Stimulated activated naive CD4-positive, alpha-beta T cell (primary cell): ENCODE results near the gene SLC9C1.
"Not testable (repeated sequence)": the region's sequence is repeated elsewhere in the genome, so short reads cannot be mapped to it uniquely, and the experiment has no call there.

ENCODE experiments used
- DNase-seq, 6 experiments: peaks; one replicate each; lab custom pipeline; 2025; lab: John Stamatoyannopoulos, UW

SLC9C1 gene

GRCh38 chr3:112187300-112187699 is 106.7 kb downstream of the SLC9C1 start:
- no peak for DNase-seq

DNA sequence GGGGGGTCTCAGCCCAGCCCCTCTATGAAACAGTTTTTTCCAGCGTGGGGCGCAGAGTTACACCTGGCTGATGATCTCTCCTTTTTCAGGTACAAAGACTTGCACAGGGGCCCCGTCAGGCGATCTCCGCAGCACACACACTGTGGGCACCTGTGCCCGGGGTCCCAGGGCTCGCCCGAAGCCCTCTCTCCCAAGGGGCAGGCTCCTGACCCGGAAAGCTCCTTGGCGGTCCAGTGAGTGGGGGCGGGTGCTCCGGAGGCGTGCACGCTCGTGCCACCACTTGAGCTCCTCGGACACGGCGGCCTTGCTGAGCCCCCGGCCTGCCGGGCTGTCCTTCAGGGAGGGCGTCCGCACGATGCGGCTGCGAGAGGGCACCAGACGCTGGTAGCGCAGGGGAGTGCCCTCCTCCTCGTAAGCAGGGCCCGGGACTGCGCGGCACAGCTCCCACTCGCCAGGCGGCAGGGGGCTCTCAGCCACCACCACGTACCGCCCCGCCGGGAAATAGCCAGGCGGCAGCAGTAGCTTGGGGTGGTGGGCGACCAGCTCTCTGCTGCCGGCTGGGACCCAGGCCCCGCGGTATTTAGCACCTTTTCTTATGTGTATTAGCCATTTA is 108.5 kb downstream of the SLC9C1 start:
- DNase-seq = not testable (repeated sequence)

- DNase-seq = no peak
Observed at GRCh38 chr3:112175646-112176045, 118.4 kb downstream of the SLC9C1 start.

DNA sequence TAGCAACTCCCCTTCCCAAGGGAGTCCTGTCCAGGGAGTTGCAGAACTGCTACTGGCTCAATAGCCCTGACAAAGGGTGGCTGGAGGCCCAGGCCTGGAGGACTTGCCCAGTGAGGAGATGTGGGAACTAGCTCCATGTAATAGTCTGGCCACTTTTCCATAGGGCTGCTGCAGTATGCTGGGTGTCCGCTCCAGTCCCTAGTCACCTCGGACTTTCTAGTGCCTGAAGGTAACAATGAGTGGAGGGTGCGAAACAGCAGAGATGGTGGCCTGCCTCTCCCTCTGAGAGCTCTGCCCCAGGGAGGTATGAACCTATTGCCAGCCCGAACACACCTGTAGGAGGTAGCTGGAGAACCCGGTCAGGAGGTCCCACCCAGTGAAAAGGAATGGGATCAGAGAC is 119.0 kb downstream of the SLC9C1 start:
- no peak for DNase-seq

GRCh38 chr3:112171144-112171543 is 122.9 kb downstream of the SLC9C1 start:
- no peak for DNase-seq

- no peak for DNase-seq
Observed at GRCh38 chr3:112170046-112170445, 124.0 kb downstream of the SLC9C1 start.

DNA sequence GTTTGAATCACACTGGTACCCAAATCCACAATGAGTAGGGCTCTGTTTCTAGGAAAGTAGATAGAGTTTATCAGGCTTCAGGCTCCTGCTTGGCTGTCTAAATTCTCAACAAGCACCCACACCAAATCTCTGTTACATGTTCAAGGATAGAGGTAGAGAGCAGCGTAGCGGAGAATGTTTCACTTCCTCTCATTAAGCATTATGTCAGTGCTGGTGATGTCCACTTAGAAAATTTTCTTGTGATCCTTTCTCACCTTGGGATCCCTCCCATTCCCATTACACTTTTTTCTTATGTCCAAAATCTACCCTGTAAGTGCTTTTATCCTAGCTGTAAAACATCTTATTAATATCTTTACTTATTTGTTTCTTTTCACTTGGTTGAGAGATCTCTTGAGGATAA is 126.3 kb downstream of the SLC9C1 start:
- DNase-seq = no peak

GRCh38 chr3:112149136-112149535 is 144.9 kb downstream of the SLC9C1 start:
- no peak for DNase-seq

DNA sequence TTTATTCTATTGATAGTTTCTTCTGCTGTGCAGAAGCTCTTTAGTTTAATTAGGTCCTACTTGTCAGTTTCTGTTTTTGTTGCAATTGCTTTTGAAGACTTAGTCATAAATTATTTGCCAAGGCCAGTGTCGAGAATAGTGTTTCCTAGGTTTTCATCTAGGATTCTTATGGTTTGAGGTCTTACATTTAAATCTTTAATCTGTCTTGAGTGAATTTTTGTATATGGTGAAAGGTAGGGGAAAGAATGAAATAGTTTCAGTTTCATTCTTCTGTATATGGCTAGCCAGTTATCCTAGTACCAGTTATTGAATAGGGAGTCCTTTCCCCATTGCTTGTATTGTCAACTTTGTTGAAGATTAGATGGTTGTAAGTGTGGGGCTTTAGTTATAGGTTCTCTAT is 150.3 kb downstream of the SLC9C1 start:
- DNase-seq = no peak

DNA sequence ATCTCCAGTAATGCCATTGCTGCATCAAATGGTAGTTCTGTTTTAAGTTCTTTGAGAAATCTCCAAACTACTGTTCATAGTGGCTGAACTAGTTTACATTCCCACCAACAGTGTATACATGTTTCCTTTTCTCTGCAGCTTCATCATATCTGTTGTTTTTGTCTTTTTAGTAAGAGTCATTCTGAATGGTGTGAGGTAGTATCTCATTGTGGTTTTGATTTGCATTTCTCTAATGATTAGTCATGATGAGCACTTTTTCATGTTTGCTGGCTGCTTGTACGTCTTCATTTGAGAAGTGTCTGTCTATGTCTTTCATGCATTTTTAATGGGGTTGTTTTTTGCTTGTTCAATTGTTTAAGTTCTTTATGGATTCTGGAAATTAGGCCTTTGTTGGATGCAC is 150.8 kb downstream of the SLC9C1 start:
- no peak for DNase-seq

- DNase-seq = no peak
Observed at GRCh38 chr3:112141293-112141692, 152.7 kb downstream of the SLC9C1 start.

- DNase-seq = no peak
Observed at GRCh38 chr3:112140584-112140983, 153.4 kb downstream of the SLC9C1 start.

DNA sequence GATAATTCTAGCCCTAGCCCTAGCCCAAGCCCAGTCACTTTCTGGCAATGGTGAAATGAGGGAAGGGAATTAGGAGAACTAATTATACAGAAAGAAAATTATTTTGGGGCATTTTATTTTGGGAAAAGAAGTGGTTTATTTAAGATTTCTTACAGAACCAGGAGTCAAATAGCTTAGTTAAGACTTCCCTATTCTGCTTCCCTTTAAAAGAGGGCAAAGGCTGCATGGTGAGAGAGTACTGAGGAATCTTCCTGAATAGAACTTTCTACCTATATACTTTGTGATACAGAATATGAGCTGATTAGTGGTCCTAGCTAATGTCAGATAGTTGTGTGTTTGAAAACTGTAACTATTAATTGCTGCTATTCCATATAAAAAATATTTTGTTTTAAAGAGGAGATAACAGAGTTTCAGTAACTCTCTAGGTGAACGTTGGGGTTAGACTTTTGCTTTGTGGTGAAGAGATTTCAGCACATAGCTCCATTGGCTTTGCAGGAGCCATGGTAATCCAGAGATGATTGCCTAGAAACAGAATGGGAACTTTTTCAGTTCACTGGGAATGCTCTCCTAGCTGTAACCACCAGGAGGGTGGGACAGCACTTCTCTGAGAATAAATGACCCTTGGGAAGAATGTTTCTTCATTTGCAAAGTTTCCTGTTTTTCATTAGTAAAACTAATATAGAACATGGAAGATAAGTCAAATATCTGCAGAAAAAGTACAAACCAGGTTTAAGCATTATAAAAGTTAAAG is 155.6 kb downstream of the SLC9C1 start:
- DNase-seq = no peak

DNA sequence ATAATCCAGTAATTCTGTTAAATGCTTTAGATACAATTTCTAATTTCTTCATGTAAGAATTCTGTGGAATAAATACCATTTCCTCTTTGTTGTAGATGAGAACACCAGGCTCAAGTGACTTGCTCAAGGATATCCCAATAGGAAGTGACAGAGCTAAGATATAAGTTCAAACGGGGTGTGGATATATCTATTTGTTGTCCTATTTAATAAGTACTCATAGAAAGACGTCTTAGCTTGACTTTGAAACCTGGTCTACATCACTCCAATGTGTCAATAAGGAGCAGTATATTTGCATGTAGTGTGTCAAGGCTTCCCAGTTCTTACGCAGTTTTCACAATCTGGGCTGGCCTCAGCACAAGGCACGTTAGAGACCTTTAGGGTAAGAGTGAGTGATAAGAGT is 156.2 kb downstream of the SLC9C1 start:
- no peak for DNase-seq

- peak in 5 of 6 experiments; percentile 7 to 54 (median 13) for DNase-seq
Observed at GRCh38 chr3:112136959-112137693, 156.9 kb downstream of the SLC9C1 start.

GRCh38 chr3:112136046-112136445 is 158.0 kb downstream of the SLC9C1 start:
- DNase-seq = no peak

DNA sequence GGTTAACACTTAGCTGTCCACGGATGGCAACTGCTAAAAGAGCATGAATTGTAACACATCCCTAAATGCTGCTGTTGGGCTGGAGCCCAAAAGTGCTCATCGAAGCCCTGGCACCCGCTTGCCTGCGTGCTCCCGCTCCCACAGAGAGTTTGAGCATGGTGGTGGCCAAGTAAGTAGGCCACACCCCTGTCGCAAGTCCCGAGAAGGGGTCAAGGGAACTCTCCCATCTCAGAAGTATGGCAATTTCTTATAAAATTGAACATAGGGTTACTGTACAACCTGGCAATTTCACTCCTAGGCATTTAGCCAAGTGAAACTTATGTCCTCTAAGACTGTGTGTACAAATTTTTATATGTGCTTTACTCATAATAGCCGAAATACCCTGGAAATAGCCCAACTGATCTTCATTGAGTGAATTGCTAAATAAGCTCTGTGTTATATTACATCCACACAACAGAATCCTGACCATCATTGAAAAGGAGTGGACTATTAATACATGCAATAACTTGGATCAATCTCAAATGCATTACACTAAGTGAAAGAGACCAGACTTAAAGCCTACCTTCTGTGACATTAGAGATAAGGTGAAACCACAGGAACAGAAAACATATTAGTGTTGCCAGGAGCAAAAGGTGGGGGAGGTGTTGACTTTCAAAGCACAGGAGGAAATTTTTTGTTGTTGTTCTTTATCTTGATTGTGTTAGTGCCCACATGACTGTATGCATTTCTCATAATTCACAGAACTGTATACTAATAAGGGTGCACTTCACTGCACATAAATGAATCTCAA is 159.5 kb downstream of the SLC9C1 start:
- DNase-seq = peak in 4 of 6 experiments; percentile 14 to 48 (median 24)

DNA sequence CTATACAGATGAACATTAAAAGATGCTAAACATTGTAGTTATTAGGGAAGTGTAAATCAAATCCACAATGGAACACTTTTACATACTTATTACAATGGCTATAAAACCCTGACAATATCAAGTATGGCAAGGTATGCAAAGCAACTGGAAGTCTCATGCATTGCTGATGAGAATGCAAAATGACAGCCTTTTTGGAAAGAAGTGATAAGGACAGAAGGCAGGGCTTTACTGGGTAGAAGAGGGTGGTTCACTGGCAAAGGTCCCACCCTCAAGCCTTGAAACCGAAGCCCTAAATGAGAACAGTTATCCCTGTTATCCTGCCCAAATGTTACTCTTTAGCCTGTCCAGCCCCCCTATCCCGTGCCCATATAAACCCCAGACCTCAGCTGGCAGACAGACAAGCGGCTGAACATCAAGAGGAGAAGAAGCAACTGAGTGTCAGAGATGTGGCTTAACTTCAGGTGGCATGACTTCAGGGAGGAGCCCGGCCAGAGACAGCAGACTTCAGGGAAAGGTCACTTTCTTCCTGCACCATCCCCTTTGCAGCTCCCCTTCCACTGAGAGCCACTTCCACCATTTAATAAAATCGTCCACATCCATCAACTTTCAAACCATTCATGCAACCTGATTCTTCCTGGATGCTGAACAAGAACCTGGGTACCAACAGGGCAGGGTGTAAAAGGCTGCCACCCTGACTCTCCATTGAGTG is 160.2 kb downstream of the SLC9C1 start:
- no peak for DNase-seq

DNA sequence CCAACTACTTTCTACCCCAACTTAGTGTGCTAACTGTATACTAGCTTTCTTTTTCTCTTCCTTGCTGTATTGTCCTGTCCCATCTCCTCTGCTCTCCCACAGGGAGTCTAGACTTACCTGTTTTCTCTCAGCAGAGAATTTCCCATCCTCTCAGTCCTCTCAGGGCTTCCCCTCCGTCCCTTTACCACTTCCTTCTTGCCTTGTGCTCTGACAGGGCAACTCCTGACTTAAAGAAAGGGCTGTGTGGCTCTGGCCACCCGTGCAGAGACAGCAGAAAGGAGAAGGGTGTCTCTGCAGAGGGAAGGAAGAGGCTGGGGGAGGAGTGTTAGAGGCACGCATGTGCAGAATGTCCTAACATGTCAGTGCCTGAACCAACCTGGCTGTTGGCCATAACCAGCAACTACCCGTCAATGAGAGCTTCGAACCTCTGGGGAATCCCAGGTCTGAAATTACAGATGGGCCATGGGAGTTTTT is 161.0 kb downstream of the SLC9C1 start, which contains the start of gene GCSAM:
GCSAM (minus strand) TSS at position 274 of the 474 bp plus-strand sequence; CDS start at position 146, 128 bp downstream.
- peak; percentile 37 to 73 (median 66) for DNase-seq

DNA sequence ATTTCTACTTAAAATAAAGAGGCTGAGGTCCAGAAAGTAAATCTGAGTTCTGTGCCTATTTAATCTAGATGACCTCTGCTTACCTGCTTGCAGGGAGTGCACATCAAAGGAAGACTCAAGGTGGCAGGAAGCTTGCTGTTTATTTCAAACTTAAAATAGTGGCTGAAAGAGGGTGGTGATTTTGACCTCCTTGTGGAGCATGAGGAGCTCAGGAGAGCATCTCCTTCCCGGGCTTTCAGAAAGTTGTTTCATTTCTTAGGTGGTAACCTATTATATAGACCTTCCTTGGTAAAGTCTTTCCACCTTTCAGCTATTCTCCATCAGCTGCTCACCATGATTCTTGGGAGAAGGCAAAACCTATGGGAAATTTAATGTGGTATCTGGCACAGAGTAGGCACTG is 161.5 kb downstream of the SLC9C1 start:
- DNase-seq = peak in 2 of 6 experiments; percentile 6 to 32

DNA sequence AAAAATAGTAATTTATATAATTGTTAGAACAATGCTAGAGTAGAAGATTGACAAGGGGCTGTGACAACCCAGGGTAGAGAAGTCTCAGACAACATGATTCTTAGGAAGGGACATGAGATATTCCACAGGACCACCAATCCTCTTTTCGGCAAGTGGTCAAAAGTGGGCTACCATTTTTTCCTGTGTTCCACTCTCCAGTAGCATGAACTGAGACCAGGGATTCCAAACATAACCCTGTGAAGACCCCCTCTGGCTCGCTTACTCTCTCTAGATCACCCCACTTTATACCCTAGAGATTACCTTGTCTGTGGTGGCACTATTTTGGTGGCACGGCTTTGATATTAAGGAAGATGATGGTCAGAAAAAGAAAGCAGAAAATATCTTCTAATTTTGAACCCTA is 161.9 kb downstream of the SLC9C1 start:
- no peak for DNase-seq
